ENCODE results near the gene OSTF1.
A peak's percentile ranks its signal among the peaks of the same experiment; 100 is the strongest.

OSTF1 gene, protein sequence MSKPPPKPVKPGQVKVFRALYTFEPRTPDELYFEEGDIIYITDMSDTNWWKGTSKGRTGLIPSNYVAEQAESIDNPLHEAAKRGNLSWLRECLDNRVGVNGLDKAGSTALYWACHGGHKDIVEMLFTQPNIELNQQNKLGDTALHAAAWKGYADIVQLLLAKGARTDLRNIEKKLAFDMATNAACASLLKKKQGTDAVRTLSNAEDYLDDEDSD

DNA sequence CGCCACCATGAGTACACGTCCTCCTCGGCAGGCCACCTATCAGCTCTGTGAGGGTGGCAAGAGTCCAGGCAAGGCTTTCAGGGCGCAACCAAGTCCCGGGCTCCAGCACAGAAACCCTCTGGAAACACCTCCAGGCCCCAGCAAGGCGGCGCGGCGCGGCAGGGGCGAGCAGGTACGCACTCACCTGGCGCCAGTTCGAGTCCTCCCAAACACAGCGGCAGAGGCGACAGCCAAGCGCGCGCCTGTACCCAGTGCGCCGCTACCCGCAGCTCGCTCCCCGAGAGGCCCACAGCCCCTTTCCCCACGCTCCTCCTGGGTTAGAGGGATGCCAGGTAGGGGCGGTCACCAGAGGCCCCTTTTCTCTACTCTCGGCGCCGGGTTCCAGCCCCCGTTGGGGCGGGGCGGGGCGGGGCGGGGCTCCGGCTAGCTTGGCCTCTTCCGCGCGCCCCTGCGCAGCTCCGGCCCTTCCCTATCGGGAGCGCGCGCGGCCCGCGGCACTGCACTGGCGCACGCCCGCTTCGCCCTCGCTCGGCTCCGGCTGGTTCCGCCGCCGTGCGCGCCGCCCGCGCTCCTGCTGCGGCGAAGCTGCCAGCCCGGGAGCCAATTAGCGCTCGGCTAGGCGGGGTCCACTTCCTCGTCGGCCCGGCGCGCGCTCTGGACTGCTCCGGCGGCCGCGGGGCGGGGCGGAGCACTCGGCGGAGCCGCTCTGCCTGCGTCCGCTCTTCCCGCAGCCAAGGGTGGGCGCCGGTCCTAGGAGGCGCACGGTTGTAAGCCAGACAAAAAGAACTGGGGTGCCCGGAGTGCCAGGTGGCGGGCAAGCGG, at the start of gene OSTF1, which contains the start of gene NMRK1:
Gene OSTF1 (plus strand): TSS at position 691 of the 822 bp plus-strand sequence. CDS start 179 bp downstream, outside the sequence.
Gene NMRK1 (minus strand): TSS at position 332 of the 822 bp plus-strand sequence. CDS start 5,040 bp downstream, outside the sequence.
- DNase-seq (ENCODE audit: low read depth in 3 of 3), result peak; percentile 82 to 86 (median 86)

DNA sequence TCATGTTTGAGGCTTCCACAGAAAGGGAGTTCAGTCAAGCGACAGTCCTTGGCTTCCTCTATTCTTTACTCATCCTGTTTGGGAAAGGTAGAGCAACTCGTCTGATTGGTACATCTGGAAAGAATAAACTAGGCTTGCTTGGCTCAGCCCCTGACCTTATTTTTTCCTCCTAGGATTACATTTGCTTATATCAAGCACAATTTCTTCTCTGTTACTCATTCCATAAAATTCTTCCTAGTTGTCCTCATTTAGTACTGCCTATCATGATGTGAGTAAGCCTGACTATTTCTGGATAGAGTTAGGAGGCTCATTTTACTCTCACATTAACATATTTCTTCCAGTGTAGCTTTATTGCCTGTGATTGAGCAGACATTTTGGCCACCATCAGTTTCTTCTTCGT, 49.3 kb upstream of the OSTF1 start:
- no peak for DNase-seq (ENCODE audit: low read depth in 3 of 3)

DNA sequence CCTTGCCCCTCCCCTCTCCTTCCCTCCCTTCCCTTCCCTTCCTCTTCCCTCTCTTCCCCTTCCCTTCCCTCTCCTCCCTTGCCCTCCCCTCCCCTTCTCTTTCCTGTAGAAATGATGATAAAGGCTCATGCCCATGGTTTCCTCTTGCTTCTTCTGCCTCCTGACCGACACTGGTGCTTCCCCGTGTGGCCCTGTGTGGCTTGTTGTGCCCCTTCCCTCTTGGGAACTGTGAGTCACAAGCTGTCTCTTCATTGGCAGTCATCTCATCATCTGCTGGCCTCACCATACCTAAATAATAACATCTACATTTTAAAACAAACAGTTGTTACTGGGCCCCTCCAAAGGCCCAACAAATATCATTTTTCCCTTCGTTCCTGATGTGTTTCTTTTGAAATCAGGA, 48.5 kb upstream of the OSTF1 start:
- DNase-seq (ENCODE audit: low read depth in 3 of 3), result no peak

DNA sequence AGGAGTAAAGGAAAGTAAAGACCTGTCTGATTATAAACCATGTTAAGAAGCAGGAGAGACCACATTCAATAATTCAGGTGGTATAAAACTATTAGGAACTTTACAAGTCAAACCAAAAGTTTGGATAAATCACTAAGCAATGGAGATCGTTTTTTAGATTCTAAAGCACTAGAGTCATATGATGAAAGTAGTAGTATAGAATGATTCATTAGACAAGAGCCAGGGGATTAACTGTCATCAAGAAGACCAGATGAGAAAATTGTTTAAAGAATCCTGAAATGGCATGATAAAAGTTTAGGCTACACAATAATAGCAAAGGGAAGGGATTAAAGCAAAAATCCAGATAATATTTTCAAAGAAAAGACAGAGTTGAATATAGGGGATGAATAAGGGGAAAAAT, 47.3 kb upstream of the OSTF1 start:
- no peak for DNase-seq (ENCODE audit: low read depth in 3 of 3)

DNA sequence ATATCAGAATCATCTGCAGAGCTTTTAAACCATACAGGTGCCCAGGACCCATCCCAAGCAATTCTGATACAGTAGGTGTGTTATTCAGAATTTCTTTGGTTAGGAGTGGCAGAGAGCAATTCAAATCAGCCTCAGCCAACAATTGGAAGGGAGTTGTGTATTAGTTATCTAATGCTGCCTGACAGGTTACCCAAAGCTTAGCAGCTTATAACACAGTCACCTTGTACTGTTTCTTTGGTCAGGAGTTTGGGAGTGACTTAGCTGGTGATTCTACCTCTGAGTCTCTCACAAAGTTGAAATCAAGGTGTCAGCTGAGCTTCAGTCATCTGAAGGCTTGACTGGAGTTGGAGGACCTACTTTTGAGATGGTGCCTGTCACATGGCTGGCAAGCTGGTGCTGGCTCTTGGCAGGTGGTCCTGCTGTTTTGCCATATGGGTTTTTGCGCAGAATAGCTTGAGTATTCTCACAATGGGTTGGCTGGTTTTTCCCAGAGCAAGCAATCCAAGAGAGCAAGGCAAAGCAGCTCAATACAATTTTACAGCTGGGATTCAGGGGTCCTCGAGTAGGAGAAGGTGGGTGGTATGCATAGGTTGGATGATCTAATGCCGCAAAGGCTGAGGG, 41.5 kb upstream of the OSTF1 start:
- no peak for DNase-seq (ENCODE audit: low read depth in 3 of 3)

DNA sequence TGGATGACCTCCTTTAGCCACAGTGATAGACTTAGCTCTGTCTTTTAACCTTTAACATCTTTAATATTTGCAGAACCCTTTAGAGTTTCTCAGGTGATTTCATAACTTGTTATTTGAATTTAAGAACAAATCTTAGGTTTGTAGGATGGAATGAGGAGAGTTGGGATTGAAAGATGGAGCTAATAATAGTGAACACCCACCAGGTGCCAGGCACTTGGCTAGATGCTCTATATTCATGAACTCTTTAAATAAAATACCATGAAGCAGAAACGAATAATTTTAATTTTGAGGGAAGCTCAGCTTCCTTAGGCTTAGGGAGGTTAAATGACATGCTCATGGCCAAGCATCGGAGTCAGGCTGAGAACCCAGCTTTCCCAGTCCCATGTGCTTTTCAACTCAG, 40.8 kb upstream of the OSTF1 start:
- no peak for DNase-seq (ENCODE audit: low read depth in 3 of 3)

DNA sequence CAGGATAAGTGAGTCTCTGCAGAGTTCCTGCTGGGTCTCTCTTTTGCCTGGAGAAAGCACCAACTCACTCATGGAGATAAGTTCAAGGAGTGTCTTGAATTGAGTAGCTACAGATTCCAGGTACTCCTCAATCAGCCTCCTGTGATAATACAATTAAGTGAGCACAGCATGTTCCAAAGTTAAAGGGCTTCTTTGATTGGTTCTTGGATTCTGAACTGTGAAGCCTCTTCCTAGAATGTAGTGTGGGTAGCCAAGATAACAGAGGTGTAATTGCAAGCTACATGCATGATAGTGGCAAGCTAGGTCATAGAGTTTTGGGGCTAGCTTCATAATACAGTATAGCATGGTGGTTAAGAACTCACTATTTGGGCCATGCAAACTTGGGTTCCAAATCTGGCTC, 37.0 kb upstream of the OSTF1 start:
- DNase-seq (ENCODE audit: low read depth in 3 of 3), result no peak

DNA sequence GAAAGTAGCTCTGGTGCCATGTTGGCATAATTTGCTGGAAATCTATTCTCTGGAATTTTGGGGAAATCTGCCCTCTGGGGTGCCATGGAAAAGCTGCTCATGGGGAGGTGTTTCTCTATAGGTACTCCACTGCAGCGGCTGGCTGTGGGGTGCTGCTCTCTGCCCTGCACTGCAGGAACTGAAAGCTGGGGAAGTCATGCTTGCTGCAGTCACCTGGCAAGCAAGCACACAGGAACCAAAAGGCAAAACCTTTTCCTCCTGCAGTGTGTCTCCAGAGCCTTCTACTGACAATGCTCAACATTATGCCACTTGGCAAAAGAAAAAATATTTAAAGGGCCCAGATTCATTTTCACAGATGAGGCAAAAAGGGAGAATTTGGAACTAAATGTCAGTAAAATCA, 34.4 kb upstream of the OSTF1 start:
- DNase-seq (ENCODE audit: low read depth in 3 of 3), result no peak

DNA sequence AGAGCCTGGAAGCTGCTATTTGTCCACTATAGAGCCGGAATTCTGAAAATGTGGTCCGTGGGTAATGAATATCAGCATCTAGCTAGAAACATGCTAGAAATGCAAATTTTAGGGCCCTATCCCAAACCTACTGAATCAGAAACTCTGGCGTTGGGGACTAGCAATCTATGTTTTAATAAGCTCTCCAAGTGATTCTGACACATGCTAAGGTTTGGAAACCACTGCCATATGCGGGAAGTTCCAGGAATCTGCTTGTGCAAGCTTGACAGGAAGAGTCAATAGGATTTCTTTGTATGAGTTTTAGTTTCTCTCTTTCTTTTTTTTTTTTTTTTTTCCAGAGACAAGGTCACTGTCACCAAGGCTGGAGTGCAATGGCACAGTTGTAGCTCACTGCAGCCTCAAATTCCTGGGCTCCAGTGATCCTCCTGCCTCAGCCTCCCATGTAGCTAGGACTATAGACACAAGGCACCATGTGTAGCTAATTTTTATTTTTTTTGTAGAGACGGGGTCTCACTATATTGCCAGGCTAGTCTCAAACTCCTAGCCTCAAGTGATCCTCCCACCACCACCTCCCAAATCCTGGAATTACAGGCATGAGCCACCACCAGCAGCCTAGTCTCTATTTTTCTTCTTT, 33.8 kb upstream of the OSTF1 start:
- no peak for DNase-seq (ENCODE audit: low read depth in 3 of 3)

DNA sequence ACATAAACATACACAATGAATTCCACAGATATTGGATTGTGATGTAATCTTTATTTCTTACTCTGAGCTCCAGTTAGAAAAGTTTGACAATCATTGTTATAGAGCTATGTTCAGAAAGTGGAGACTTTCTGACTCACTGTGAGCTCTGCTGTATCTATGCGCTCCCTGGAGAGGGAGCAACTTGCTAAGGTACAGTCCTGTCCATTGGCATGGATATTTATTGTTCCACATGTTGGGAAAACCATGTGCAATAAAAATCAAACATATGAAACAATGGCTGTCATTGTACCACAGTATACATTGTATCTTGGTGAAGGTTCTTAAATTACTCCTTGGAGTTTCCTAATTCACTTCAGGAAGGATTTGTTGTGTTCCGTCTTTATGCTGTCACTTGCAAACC, 27.1 kb upstream of the OSTF1 start:
- DNase-seq (ENCODE audit: low read depth in 3 of 3), result no peak

DNA sequence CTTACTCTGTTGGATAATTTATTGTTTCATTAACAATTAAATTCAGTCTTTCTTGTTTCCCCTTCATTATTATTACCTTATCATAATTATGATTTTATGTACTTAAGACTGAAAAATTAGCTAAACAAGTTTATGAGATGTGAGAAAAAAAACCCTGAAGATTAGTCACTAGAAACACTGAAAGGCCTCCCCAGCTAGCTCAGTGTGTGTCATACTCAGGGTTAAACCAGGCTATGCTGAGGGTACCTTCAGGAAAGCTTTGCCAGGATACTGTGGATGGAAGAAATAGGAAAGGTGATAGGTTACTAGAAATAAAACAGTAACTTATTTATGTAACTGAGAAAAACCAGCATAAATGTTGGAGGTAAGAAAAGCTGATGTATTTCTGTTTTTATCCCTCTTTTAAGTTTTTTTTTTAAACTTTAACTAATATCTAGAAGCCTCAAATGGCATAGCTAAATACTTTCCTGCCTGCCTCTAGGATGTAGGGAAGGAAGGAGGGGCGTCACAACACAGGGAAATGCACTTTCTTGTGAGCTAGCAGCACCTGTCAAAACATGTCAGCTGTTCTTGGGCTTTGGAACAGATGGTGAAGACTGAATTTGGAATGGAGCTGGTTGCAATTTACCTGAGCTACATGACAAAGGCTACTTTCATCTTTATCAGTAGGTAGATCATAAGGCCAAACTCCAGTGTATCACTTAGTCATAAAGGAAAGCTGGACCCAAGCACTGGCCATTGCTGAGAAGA, 24.6 kb upstream of the OSTF1 start:
- DNase-seq (ENCODE audit: low read depth in 3 of 3), result no peak

DNA sequence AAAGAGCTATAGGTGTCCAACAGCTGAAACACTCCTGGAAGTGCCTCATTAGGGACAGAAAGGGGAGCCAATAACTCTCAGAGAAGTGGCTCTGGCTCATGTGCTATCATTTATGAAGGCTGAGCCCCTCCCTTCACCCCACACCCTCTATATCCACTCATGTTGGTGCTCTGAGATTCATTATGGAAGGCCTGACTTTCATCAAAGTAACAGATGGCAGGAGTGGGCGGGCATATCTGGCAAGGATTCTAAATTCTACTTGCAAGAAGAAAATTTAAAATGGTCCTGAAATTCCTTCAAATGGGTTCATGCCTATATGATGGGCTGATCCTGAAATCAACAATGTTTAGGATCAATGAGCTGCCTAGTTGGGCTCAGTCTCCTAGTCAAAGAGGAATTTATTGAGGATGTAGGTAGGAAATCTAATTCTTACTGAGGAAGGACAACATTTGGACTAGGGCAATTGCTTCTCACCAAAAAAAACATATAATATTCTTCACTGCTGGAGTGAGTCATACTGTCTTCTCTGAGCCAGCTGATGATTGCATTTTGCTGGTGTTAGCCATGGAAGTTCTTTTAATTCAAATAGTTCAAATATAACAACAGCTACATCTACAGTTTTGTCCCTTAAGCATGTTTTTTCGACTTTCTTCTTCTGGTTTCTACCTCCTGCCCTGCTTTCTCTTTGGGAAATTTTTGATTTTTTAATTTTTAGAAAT, 23.8 kb upstream of the OSTF1 start:
- DNase-seq (ENCODE audit: low read depth in 3 of 3), result no peak

DNA sequence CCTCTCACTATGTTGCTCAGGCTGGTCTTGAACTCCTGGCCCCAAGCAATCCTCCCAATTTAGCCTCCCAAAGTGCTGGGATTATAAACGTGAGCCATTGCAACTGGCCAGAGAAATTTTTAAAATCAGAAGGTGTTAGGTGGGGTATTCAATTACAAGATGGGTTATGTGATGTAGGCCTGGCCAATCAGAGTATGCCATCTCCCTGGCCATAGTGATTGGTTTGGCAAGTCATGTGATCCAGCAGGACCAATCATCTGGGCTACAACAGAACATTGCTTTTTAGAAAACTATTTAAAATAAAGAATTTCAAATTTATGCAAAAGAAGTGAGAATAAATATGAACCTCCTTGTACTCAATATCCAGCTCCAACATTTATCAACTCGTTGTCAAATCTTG, 22.8 kb upstream of the OSTF1 start:
- no peak for DNase-seq (ENCODE audit: low read depth in 3 of 3)

DNA sequence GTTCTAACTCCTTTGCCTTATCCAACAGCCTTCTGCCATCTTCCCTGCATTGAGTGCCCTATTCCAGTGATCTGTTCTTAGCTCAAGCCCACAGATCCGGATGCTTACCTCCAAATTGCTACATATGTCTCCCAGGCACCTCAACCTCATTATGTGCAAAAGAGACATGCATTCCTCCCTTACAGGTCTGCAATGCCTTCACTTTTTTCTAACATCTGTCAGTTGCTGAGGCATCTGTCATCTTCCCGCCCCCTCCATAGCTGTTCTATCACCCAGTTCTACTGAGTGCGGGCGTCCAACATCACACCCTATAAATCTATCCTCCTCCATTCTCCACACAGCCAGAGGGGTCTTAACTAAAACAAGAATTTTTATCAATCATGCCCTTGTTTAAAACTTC, 20.4 kb upstream of the OSTF1 start:
- DNase-seq (ENCODE audit: low read depth in 3 of 3), result no peak

DNA sequence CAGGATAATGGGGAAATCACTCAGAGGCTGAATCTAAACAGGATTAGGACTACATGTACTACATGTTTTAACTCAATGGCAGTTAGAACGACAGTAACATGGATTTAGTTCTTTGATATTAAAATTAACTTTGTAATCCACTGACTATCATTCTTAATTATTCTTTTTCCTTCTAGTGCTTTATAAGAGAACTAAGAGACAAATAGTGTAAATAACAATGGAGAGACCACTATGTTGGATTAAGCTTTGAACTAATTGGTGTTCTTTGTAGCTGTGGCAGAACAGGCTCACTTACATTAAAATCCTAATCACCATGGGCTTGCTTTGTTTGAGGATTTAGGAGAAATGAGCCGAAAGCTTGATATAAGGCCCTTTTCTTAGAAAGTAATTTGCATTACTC, 19.1 kb upstream of the OSTF1 start:
- DNase-seq (ENCODE audit: low read depth in 3 of 3), result no peak

DNA sequence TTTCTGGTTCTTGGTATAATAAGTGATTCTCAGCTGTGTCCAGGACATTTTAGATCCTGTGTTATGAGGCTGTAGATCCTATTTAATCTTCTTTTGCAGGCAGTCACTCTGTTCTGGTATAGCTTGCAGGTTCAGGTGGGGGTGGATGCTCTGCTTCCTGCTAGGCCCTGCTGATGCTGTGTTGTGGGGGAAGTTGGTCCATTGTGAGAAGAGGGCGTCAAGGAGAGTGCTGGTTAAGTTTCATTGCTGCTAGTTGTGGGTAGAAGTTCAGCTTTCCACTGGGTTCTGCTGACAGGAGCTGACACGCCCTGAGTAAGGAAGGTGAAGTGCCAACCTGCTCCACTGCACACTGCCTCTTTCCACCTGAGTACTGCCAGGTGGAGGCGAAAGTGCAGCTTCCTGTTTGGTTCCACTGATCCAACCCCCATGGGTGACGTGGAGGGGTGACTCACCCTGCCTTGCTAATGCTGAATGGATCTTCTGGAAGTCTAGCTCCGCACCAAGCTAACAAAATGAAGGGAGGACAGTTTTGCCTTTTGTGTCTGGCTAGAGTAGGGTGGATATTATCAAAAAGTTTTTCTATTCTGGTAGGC, 16.7 kb upstream of the OSTF1 start:
- DNase-seq (ENCODE audit: low read depth in 3 of 3), result peak in 2 of 3 donors; percentile 60 to 66

DNA sequence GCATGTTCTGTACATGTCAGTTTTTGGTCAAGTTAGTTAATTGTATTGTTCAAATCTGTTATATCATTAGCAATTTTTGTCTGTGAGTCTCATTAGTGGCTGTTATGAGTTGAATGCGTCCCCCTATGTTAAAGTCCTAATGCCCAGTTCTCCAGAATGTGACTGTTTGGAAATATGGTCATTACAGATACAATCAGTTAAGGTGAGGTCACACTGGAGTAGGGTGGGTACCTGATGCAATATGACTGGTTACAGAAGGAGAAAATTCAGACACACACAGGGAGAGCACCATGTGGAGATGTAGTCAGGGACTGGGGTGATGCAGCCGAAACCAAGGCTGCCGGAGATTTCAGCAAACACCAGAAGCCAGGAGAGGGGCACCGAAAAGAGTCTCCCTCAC, 15.4 kb upstream of the OSTF1 start:
- no peak for DNase-seq (ENCODE audit: low read depth in 3 of 3)

DNA sequence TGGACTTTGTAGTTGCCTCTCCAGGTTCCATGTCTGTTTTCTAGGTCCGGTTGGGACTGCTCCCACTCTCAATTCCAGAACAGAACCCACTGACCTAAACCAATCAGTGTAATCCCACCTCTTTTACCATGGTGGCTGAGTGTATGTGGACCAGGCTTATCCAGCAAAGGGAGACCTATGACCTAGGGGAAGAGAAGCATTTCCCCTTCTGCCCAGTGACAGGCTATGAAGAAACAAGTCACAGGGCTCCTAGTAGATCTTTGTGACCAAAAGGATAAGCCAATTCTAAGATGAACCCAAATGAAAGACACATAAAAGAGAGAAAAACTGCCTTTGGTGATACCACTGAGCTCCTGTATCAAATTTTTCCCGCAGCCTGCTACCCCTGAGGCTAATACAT, 6.7 kb upstream of the OSTF1 start:
- no peak for DNase-seq (ENCODE audit: low read depth in 3 of 3)

DNA sequence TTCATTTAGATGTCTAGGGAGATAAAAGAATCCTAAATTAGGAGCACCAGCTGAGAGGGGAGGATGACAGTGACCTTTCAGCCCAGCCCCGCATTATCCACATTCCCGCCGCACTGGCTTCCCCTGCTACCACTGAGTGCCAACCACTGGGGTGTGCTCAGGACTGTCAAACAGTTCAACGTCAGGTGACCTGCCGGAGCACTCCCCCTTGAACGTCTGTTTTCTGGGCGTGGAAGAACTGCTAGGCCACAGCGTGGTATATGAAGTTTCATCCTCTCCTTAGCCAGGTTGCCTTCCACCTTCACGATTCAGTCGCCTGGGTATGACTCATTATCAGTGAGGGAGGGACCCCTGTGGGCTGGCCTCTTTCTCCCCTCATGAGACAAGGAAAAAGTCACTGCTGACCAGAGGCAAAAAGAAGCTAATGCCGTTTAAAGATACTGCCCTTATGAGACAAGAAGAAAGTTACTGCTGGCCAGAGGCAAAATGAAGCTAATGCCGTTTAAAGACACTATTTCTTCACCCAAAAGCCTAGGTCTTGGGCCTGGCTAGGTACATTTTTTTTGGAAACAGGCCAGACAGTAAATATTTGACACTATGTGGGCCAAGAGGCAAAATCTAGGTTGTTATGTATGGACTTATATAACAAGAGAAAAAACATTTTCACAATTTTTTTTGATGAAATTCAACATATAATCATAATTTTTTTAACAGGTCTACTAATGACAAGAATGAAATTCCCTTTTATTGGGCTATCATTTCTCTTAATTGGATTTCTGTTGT, 4.9 kb upstream of the OSTF1 start:
- no peak for DNase-seq (ENCODE audit: low read depth in 3 of 3)
